ENCODE measurements around the gene RGS11.

Gene RGS11

GRCh38 chr16:296276-296675 lies 20.5 kb upstream of the RGS11 start:
- no peak for DNase-seq

- DNase-seq, result no peak
Measured at GRCh38 chr16:293043-293775, 17.5 kb upstream of the RGS11 start.

- DNase-seq, result no peak
Measured at GRCh38 chr16:291539-291938, 15.8 kb upstream of the RGS11 start.

DNA sequence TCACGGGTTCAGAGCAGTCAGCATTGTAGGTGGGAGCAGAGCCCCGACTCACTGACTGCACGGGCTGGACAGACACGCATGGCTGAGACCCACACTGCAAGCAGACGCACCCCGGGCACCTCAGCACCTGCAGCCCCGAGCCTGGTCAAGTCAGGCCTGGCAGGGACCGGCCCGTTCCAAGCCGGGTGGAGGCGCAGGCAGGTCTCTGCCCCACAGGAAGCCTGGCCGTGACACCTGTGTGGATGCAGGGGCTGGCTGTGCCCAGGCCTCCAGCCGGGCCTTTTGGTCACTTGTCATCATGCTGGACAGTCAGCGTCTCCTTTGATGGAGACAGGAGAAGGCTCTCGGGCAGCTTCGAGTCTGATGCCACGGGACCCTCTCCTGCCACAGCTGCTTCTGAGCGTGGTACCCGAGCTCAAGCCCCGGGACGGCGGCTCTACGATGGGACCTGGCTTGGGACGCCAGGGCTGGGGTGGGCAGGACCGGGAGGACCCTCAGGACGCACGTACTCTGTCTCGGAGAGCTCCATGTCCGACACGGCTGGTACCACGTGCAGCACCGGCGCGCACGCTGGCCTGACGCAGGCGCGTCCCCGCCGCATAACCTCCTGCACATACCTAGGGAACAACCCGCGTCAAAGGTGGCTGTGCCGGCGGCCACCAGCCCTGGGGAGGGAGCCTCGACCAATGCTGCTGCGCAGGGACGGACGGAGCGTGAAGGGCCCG lies 15.1 kb upstream of the RGS11 start:
- no peak for DNase-seq

DNA sequence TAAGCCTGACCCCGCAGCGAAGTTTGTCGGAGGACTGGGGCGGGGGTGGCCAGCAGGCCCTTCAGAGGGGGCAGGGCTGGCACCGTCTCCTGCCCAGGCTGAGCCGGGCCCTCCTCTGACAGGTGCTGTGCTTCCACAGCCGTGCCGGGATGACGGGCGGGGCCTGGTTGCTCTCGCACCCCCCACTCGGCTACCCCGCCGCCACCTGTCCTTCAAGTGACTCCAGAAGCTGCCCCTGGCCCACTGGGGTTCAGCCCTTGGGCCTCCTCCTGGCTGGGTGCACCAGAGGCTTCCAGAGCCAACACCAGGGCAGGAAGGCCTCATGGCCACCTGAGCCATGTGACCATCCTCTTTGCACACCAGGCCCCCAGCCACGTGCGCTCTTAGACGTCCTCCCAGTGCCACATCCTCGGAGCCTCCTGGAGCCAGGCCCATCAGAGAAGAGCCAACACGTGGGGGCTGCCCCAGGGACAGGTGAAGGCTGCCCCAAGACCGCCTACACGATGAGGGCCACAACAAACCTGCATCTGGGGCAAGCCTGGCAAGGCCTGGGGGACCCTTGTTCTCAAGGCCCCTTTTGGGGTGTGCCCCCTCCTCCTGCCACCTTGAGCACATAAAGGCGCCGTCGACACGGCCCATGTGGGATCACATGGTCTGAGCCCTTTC lies 14.4 kb upstream of the RGS11 start:
- DNase-seq, result no peak

- DNase-seq, result no peak
Measured at GRCh38 chr16:289395-289997, 13.8 kb upstream of the RGS11 start.

DNA sequence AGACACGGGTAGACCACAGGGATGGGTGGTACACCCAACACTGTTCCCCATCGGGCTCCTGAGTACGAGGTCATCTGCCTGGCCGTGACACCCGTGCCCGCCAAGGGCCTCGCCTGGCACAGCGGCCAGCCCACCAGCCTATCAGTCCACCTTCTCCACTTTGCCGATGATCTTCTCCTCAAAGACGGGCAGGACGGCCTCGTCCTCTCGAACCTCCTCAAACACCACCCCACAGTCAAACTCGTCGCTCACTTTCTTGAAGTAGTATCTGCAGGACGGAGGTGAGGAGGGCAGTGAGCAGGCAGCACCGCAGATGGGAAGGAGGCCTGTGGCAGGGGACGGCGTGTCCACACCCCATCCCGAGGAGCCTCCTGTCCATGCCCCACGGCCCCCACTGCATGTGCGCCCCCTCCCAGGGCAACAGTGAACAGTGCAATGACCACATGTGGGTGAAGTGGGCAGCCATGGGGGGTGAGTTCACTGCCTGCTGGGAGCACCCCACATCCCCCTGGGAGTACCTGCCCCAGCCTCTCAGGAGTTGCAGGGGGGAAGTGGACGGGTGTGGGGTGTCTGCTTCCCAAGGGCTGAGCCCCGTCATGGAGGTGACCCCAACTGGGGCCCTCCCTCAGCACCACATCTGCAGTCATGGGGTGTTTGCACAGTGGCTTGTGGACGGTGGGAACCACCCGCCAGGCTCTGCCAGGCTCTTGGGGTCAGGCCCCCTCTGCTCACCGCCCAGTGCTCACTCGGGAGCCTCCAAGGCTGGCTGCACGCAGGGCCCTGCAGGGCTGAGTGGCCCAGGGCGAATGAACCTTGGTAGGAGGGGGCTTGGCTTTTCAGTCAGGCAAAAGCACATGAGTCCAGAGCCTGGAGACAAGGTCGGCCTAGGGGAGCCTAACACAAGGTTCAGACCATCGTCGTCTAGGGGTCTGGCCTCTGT lies 12.5 kb upstream of the RGS11 start:
- DNase-seq, result no peak

- DNase-seq, result no peak
Measured at GRCh38 chr16:287298-287811, 11.6 kb upstream of the RGS11 start.

DNA sequence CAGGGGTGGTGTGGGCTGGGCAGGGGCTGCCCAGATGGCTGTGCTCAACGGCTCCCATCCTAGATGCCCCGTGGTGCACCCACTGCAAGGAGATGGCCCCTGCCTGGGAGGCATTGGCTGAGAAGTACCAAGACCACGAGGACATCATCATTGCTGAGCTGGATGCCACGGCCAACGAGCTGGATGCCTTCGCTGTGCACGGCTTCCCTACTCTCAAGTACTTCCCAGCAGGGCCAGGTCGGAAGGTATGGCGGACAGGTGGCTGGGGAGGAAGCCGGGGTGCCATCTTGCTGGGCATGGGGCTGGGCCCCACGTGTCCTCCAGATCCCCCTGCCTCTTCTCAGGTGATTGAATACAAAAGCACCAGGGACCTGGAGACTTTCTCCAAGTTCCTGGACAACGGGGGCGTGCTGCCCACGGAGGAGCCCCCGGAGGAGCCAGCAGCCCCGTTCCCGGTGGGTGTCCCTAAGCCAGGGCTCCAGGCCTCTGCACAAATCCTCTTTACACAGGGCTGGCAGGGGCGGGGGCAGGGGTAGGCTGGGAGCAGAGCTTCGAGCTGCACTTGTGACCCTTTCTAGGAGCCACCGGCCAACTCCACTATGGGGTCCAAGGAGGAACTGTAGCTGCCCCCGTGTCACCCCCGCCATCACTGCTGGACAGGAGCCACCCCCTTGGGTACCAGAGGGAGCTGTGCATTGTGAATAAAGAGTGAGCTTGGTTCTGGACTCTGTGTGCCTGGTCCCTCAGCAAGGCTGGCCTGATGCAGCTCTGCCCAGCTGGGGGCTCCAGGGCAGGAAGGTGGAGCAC lies 10.9 kb upstream of the RGS11 start:
- no peak for DNase-seq

- DNase-seq, result no peak
Measured at GRCh38 chr16:285146-286055, 9.7 kb upstream of the RGS11 start.

DNA sequence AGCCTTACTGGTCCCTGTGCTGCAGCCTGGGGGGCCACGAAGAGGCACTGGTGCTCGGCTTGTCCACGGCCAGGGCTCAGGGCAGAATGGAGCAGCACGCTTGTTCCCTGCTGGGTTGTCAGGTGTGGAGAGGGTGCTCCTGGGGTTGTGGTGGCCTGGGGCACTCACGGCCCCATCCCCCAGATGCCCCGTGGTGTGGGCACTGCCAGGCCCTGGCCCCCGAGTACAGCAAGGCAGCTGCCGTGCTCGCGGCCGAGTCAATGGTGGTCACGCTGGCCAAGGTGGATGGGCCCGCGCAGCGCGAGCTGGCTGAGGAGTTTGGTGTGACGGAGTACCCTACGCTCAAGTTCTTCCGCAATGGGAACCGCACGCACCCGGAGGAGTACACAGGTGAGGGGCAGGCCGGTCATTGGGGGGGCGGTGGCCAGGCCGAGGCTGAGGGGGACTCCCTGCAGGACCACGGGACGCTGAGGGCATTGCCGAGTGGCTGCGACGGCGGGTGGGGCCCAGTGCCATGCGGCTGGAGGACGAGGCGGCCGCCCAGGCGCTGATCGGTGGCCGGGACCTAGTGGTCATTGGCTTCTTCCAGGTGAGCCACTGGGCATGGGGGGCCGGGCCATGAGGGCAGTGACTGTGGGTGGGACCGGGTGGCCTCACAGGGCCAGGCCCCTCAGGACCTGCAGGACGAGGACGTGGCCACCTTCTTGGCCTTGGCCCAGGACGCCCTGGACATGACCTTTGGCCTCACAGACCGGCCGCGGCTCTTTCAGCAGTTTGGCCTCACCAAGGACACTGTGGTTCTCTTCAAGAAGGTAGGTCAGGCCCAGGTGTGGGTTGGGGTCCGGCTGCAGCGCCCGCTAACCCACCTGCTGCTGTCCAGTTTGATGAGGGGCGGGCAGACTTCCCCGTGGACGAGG lies 8.7 kb upstream of the RGS11 start:
- no peak for DNase-seq

- no peak for DNase-seq
Measured at GRCh38 chr16:283033-283805, 7.5 kb upstream of the RGS11 start, which contains the start of gene PDIA2. TSS of gene PDIA2 (plus strand) at chr16:283164. CDS start at chr16:283170, 6 bp downstream.

DNA sequence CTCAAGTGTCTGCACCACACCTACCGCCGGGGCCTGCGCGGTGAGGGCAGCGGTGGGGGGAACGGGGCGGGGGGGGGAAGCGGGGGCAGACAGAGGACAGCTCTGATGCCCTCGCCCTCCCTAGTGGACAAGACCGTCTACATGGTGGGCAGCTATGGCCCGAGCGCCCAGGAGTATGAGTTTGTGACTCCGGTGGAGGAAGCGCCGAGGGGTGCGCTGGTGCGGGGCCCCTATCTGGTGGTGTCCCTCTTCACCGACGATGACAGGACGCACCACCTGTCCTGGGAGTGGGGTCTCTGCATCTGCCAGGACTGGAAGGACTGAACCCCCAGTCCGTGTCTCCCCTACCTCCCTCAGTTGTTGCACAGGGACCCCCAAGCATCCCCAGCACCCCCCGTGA lies 6.7 kb upstream of the RGS11 start:
- DNase-seq, result no peak

DNA sequence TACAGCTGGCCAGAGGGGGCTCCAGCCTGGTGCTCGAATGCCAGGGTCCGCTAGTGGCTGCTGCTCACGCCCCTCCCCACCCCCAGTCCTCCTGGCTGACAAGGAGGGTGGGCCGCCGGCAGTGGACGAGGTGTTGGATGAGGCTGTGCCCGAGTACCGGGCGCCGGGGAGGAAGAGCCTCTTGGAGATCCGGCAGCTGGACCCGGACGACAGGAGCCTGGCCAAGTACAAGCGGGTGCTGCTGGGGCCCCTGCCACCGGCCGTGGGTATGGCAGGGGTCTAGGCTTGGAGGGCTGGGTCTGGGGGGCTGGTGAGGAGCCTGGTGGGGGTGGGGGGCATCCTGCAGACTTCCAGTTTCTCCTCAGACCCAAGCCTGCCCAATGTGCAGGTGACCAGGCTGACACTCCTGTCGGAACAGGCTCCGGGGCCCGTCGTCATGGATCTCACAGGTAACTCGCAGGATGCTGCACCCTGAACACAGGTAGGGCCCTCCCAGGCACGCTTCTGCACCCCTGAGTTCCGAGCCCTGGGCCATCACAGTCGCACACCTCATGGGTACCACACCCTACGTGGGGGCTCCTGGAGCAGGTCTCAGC lies 6.0 kb upstream of the RGS11 start:
- DNase-seq, result no peak

DNA sequence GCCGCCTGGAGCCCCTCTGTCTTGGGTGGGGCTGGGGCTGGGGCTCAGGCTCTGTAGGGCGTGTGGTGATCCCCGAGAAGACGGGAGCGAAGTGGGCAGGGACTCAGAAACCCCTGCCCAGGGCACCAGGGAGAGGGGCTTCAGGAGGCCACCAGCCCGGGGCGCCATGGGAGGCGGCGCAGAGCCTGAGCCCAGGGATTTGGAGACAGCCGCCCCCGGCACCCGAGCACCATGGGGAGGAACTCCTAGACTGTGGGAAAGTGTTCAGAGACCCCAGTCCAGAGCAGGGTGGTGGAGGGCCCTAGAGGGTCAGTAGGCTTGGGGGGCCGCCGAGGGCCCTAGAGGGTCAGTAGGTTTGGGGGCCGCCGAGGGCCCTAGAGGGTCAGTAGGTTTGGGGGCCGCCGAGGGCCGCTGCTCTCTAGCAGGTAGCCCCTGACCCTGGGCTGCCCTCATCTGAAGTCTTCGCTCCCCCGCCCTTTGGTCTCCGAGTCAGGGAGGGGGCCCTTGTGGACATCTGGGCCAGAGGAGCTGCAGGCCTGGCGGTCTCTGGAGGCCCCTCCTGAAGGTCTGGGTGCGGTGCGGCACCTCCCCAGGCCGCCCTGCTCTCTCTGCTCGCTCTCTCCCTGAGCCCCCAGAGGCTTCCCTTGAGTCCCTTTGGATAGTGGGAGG lies 5.4 kb upstream of the RGS11 start:
- no peak for DNase-seq

DNA sequence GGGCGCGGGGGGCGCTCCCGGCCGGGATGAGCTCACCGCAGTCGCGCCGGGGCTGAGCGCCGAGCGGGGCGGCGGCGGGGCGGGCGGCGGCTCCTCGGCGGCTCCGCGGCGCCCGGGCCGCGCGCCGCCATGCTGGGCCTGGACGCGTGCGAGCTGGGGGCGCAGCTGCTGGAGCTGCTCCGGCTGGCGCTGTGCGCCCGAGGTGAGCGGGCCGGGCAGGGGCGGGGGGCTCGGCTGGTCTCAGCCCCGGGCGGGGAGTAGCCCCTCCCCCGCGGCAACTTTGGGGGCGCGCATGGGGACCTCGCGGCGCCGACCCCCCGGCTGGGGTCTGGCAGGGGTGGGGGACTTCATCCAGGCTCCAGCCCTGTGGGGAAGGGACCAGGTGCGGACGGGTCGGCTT lies 4.8 kb upstream of the RGS11 start, which contains the start of gene ARHGDIG:
TSS of gene ARHGDIG (plus strand) at position 40 of the 400 bp plus-strand sequence. CDS start at position 130, 90 bp downstream.
- no peak for DNase-seq

DNA sequence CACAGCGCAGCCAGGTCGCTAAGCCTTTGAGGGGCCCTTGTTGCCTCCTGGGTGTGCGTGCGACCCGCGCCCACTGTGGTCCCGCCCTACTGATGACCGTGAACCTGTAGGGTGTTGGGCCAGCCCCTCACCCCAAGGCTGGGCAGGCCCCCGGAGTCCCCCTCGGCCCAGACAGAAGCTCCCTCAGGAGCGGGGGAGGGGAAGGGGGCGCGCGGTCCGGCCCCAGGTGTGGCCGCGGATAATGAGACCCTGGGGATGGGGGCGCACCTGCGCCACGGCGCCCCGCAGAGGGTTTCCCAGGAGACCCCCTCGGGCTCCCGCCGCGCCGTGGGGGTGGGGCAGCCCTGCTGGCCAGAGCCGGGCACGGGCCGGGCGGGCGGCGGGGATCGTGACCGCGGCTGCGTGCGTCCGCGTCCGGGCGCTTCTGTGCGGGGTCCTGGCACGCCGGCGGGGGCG lies 4.3 kb upstream of the RGS11 start:
- no peak for DNase-seq
